Pulmonary artery endothelial cell (primary cell): ENCODE data around the gene CD58. TPM values are rescaled to one million over a fixed set of nuclear protein-coding genes. Genes with fewer than 3 reads are reported as not detected.

Experiments used
- DNase-seq: peaks from one replicate; pipeline ENCODE4 v3.0.0-alpha.2; 2011; ENCODE audit warnings: low read depth, low spot score
- total RNA-seq: library from RNA; depleted of rRNA; stranded (reverse); fragments of >200 nt; gene quantifications from 2 replicates; pipeline ENCODE4 v1.2.3, GENCODE V29; 2014

Gene CD58
- total RNA-seq, 1 donor from 2014 or later: 18.1 TPM

- no peak for DNase-seq
These were observed 60.5 kb downstream of the CD58 start for GRCh38 chr1:116510361-116510760.

DNA sequence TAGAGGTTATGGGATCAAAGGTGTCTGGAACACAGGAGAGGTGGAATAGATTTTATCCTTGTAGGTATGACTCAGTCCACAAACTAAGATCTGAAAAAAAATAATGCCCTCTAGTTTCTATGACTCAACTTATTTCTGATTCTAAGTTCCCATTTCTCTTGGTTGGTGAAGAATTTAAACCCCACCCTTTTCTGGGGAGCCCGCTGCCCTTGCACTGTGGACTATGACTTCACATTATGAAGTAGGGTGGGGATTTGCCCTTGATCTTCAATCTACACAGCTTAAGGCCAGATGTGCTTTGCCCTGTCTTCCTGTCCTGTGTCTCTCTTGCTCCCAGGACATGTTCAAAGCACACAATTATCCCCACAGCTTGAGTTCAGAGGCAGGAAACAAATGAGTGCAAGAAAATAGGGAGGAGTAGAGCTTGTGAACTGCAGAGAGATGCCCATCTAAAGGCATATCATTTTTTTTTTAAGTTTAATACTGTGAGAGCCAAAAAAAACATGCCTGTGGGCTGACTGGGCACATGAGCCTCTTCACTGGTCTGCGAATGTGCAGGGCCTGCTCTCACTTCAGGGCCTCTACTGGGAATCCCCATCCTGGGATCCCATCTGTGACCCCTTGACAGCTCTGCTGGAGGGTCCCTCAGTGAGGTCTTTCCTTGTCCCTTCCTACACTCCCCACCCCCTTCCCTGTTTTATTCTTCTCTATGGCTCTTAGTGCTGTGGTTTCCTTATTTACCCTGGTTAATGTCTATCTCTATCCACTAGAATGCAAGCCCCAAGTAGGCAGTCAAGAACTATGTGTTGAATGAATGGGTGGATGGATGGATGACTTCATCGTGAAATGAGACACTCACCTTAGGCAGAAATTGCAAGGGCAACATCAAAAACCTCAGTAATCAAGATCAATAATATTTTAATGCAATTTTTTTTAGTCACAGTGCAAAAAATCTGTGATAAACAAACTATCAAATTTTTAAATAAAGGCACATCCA is 61.5 kb downstream of the CD58 start:
- no peak for DNase-seq

- no peak for DNase-seq
These were observed 62.5 kb downstream of the CD58 start for GRCh38 chr1:116508085-116508983.

- DNase-seq: no peak
These were observed 63.2 kb downstream of the CD58 start for GRCh38 chr1:116507631-116508030.

GRCh38 chr1:116506132-116507004 is 64.5 kb downstream of the CD58 start:
- DNase-seq: no peak

GRCh38 chr1:116504308-116505156 is 66.3 kb downstream of the CD58 start:
- DNase-seq: no peak

- no peak for DNase-seq
These were observed 67.1 kb downstream of the CD58 start for GRCh38 chr1:116503546-116504307.

DNA sequence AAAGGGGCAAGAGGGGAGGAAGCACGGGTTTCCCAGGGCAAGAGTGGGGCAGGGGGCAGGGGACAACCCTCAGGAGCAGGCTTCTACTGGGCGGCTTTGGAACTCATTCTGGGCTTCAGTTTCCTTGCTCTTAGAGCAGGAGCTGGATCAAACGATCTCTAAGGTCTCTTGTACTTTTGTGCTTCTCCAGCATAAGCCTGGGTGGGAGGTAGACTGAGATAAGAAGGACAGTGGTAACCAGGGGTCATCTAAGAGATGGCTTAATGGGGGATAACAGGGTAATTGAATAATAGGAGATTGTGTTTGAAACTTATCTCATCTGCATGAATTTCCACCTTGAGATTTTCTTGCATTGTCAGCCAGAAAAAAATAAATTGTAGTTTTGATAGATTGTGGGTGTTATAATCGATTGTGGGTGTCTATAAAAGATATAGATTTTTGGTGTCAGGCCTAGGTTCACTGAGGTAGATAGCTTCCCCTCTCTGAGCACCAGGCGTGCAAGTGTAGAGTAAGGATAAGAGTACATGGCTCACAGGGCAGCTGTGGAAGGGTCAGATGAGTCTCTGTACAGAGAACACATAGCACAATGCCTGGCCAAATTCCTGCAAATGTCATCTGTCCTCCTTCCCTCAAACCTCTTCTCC is 68.0 kb downstream of the CD58 start:
- DNase-seq: no peak

DNA sequence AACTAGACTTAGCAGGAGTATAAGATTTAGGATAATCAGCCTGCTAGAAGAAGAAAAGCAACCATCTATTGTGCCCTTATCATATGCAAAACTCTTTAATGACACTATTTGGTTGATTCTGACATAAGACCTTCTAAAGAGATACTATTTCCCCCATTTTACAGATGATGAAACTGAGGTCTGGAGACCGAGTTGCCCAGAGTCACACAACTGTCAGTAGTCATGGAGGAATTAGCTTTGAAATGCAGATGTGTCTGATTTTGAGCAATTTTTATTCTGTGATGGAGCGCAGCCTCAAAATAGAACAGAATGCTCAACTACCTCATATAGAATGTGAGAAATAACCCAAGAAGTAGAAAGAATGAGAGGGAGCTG is 69.0 kb downstream of the CD58 start:
- no peak for DNase-seq

DNA sequence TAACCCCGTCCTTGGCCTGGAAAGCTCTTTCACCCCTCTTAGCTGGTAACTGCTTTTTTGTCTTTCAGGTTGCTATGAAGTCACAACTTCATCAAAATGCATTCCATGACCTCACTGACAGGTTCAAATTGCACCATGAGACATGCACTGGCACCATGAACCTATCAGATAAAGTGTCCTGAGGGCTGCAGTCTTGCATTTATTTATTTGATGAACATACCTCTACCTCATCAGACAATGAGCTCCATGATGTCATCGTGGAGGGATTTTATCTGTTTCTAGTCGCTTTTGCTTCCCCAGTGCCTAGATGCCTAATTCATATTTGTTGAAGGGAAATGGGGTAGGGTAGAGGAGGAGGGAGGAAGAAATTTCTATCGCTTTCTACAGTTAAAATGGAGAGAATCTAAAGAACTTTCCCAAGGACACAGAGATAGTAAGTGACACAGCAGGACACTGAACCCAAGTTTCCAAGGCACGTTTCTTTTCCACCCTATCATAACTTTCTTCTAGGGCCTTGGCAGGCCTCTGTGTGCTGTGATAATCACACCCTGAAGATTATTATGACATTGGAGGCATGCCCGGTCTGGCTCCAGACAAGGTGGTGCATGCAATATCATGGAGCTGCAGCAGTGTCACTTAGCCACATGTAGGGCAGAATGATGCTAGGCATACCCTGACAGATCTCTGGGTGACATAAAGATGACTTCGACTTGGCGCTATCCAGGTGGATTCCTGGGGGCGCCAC is 69.5 kb downstream of the CD58 start:
- no peak for DNase-seq

DNA sequence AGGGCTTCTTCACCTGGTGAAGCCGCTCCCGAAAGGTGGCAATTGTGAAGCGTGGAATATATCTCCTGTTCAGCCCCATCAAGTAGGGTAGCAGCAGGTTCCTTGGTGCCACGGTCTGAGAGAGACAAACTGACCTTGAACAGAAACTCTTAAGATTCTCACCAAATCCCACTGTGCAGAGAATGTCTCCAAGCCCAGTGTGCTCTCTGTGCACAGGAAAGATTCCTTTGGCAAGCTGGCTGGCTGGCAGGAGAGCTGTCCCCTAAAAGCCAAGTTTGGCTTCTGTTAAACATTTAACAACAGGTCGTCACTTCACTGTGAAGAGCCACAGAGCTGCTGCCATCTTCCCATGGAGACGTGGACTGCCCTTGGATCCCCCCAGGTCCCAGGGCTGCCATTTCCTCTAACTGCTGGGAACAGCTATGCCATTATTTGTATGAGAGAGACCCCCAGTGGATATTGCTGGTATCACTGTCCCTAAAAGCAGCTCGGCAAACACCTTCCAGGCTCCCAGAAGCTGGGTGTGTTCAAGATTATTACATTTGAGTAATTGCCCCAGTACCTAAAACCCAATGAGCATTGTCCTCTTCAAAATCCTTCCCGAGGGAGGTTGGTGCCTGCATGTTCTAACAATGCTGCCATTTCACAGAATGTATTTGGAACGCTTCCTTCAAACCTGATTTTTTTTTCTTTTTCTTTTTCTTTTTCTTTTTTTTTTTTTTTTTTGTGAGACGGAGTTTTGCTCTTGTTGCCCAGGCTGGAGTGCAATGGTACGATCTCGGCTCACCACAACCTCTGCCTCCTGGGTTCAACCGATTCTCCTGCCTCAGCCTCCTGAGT is 71.8 kb downstream of the CD58 start:
- DNase-seq: no peak

DNA sequence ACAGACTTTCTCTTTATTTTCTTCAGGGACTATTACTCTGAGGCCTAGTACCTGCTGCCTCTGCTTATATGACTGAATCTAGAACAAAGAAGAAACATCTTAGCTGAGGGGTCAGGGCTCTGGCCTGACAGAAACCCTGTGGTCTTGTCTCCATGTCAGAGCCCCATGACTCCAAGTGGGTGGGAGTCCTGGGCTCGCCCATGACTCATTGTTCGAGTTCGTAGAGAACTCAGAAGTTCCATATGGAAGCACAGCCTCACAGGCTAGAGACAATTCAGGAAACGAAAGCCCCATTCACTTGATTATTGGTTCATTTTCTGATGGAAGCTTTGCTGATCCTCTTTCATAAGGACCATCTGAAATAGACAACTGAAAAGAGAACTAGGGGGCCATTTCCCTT is 73.2 kb downstream of the CD58 start:
- DNase-seq: no peak

GRCh38 chr1:116496898-116497297 is 73.9 kb downstream of the CD58 start:
- no peak for DNase-seq

GRCh38 chr1:116496380-116496779 is 74.4 kb downstream of the CD58 start:
- DNase-seq: no peak

GRCh38 chr1:116495535-116495934 is 75.3 kb downstream of the CD58 start:
- DNase-seq: no peak

DNA sequence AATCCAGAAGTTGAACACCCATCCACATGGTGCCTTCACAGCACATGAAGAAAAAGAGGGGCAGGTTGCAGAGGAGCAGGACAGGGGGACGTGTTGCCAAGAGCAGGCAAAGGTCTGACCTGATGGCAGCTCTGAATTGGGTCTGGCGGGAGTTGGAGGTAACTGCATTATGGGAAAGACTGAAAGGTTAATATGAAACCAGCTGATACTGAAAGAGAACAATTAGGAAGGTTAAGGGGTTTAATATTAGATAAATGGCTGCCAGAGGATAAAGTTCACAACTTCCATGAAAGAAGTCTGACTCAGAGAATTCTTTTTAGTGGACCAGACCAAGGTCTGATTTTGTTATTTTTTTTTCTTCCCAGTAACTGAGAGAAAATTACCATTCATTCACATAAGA is 76.1 kb downstream of the CD58 start:
- DNase-seq: no peak

DNA sequence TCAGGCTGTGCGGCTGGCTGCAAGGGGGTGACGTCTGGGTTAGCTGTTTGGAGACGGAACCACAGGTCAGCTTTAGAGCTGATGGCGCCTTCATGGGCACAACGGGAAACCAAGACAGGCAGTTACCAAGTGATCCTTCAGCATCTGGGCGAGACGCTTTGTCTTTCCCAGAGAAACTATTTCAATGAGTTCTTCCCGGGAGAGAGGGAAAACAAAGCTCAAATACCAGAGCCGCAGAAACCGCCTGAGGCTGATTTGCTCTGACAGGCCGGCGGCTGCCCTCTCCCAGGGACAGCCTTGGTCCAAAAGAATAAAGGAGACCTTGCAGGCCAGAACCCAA is 76.5 kb downstream of the CD58 start:
- DNase-seq: no peak
